Brain microvascular endothelial cell (primary cell): ENCODE results near the gene TP73.

Source experiments
- DNase-seq: peaks from one replicate; pipeline ENCODE4 v3.0.0-alpha.2; 2020
- H3K27ac ChIP-seq: fragments of 250-450 bp; sonication (Bioruptor Pico); 2 replicates; pipeline ENCODE4 v1.5.1; 2020; ENCODE audit warnings: mild to moderate bottlenecking, moderate library complexity
- H3K27me3 ChIP-seq: fragments of 250-450 bp; sonication (Bioruptor Pico); replicated peaks from 2 replicates; pipeline ENCODE4 v1.5.1; 2020; ENCODE audit warnings: mild to moderate bottlenecking
- H3K36me3 ChIP-seq: fragments of 250-450 bp; sonication (Bioruptor Pico); replicated peaks from 2 replicates; pipeline ENCODE4 v1.5.1; 2020; ENCODE audit warnings: mild to moderate bottlenecking
- H3K4me3 ChIP-seq: 2 replicates; pipeline ENCODE4 v1.5.1; 2011; ENCODE audit warnings: low read depth, mild to moderate bottlenecking, control low read depth, low read length, moderate library complexity
- in situ Hi-C: cut with HindIII; loops from 2 replicates; pipeline ENCODE4 v1.10.0; 2017; ENCODE audit warnings: low sequenced_read_pairs, low pct_ligation_motif_present
- TF ChIP-seq, protein P1 (sequence below): IDR thresholded peaks from 2 replicates; pipeline ENCODE4 v1.5.1; 2011; ENCODE audit warnings: low read depth, mild to moderate bottlenecking, moderate library complexity, low read length, control low read depth, inconsistent platforms; ENCODE audit errors: missing control alignments

The TP73 gene

DNA sequence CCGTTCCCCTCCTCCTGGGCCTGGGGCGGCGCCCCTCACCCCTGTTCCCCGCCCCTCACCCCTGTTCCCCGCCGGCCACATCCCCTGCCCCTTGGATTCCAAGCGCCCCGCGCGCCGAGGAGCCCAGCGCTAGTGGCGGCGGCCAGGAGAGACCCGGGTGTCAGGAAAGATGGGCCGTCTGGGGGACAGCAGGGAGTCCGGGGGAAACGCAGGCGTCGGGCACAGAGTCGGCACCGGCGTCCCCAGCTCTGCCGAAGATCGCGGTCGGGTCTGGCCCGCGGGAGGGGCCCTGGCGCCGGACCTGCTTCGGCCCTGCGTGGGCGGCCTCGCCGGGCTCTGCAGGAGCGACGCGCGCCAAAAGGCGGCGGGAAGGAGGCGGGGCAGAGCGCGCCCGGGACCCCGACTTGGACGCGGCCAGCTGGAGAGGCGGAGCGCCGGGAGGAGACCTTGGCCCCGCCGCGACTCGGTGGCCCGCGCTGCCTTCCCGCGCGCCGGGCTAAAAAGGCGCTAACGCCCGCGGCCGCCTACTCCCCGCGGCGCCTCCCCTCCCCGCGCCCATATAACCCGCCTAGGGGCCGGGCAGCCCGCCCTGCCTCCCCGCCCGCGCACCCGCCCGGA is at the start of gene TP73:
TP73 (plus strand) TSS at position 587 of the 618 bp plus-strand sequence. CDS start 29,850 bp downstream, outside the sequence.
- H3K27me3 ChIP-seq = peaks cover 58% of the 10 kb centered on the region
- no peak within 1 kb of the TSS for H3K27ac ChIP-seq
- H3K4me3 ChIP-seq = no peak within 1 kb of the TSS
- TF ChIP-seq, protein P1, sequence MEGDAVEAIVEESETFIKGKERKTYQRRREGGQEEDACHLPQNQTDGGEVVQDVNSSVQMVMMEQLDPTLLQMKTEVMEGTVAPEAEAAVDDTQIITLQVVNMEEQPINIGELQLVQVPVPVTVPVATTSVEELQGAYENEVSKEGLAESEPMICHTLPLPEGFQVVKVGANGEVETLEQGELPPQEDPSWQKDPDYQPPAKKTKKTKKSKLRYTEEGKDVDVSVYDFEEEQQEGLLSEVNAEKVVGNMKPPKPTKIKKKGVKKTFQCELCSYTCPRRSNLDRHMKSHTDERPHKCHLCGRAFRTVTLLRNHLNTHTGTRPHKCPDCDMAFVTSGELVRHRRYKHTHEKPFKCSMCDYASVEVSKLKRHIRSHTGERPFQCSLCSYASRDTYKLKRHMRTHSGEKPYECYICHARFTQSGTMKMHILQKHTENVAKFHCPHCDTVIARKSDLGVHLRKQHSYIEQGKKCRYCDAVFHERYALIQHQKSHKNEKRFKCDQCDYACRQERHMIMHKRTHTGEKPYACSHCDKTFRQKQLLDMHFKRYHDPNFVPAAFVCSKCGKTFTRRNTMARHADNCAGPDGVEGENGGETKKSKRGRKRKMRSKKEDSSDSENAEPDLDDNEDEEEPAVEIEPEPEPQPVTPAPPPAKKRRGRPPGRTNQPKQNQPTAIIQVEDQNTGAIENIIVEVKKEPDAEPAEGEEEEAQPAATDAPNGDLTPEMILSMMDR = no peak
- no peak for DNase-seq
- in situ Hi-C loops = no loop called here
- H3K36me3 ChIP-seq = peaks cover 3% of the 10 kb centered on the region

DNA sequence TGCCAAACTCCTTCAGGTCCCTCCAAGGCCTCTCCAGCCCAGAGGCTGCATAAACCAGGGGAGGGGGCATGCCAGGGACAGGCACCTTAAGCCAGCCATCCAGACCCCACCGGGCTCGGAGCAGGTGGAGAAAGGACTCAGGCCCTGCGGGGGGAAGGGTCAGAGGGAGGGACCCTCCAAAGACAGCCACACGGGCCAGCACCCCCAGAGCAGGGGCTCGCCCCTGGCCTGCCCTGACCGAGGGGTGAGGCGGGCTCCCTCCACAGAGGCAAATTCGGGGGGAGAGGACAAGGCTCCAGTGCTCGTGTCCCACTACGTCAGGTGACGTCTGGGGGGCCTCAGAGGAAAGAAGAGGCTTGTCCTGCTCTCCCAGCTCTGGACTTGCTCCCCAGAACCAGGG is 49.2 kb upstream of the TP73 start:
- TF ChIP-seq, protein P1 = no peak
- Histone ChIP-seq H3K27ac (no peak overlapping the region), H3K36me3 (no peaks in the 10 kb centered on the region), H3K27me3 (no peaks in the 10 kb centered on the region), H3K4me3 (no peak overlapping the region)
- in situ Hi-C loops = no loop called here
- DNase-seq = no peak

- DNase-seq = no peak
- Histone ChIP-seq H3K4me3 (no peak overlapping the region), H3K36me3 (no peaks in the 10 kb centered on the region), H3K27ac (no peak overlapping the region), H3K27me3 (no peaks in the 10 kb centered on the region)
- TF ChIP-seq, protein P1 = no peak
- in situ Hi-C loops = no loop called here
These were observed 48.5 kb upstream of the TP73 start for GRCh38 chr1:3603571-3604467.

DNA sequence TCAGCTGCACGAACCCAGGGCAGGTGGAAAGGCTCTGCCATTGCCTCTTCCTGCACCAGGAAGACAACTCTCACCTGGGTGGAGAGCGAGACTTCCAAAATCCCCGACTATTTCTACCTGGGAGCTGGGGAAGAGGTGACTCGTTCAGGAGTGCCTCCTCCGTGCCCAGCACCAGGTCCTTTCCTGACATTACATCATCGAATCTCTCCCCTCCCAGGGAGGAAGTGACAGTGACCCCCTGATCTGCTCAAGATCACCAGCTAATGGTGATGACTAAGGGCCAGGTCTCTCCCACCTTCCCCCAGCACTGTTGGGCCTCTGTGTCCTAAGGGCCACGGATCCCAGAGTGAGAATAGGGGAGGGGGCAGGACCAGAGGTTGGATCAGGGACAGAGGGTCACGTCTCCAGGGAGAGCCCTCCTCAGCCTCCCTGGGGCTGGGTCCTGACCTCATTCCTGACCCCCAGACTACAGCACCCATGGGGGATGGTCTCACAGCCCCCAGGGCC is 47.8 kb upstream of the TP73 start:
- Histone ChIP-seq H3K27ac (no peak overlapping the region), H3K27me3 (no peaks in the 10 kb centered on the region), H3K36me3 (no peaks in the 10 kb centered on the region), H3K4me3 (no peak overlapping the region)
- in situ Hi-C loops = no loop called here
- TF ChIP-seq, protein P1 = no peak
- no peak for DNase-seq

GRCh38 chr1:3604997-3605823 is 47.1 kb upstream of the TP73 start:
- Histone ChIP-seq H3K27me3 (no peaks in the 10 kb centered on the region), H3K27ac (no peak overlapping the region), H3K36me3 (no peaks in the 10 kb centered on the region), H3K4me3 (no peak overlapping the region)
- DNase-seq = no peak
- TF ChIP-seq, protein P1 = no peak
- in situ Hi-C loops = no loop called here
